LNCaP clone FGC (cell line): ENCODE results near the gene ACE2.

ENCODE experiments used
- DNase-seq: peaks from one replicate; pipeline ENCODE4 v3.0.0-alpha.2; 2011; ENCODE audit warnings: low read depth
- H3K4me3 ChIP-seq: 2 replicates; pipeline ENCODE4 v1.5.1; 2011; ENCODE audit warnings: mild to moderate bottlenecking, low read depth, low read length, control low read depth
- CTCF ChIP-seq: IDR thresholded peaks from 2 replicates; pipeline ENCODE4 v1.5.1; 2012; ENCODE audit warnings: mild to moderate bottlenecking; ENCODE audit not compliant: control insufficient read depth, insufficient read depth; ENCODE audit errors: extremely low read depth

ACE2 gene

GRCh38 chrX:15605226-15605625 lies 4.5 kb upstream of the ACE2 start:
- no peak overlapping the region for H3K4me3 ChIP-seq
- TF ChIP-seq CTCF, result no peak
- DNase-seq, result no peak

- no peak for DNase-seq
- no peak for TF ChIP-seq CTCF
- H3K4me3 ChIP-seq, result no peak overlapping the region
Measured at GRCh38 chrX:15602761-15603160, 2.0 kb upstream of the ACE2 start.

- no peak for DNase-seq
- no peak overlapping the region for H3K4me3 ChIP-seq
- TF ChIP-seq CTCF, result no peak
Measured at GRCh38 chrX:15601932-15602331, 1.2 kb upstream of the ACE2 start.

GRCh38 chrX:15600049-15600448 lies 711 bp downstream of the ACE2 start:
- TF ChIP-seq CTCF, result no peak
- no peak overlapping the region for H3K4me3 ChIP-seq
- DNase-seq, result no peak

GRCh38 chrX:15599461-15599860 lies 1.3 kb downstream of the ACE2 start:
- no peak for TF ChIP-seq CTCF
- no peak overlapping the region for H3K4me3 ChIP-seq
- DNase-seq, result no peak

GRCh38 chrX:15598026-15598425 lies 2.7 kb downstream of the ACE2 start:
- DNase-seq, result no peak
- TF ChIP-seq CTCF, result no peak
- H3K4me3 ChIP-seq, result no peak overlapping the region

- peak; percentile 24; the same call in 1 of the 2 replicates for TF ChIP-seq CTCF
- DNase-seq, result no peak
Measured at GRCh38 chrX:15594371-15594770, 6.4 kb downstream of the ACE2 start.

More at GRCh38 chrX:15594371-15594770, 6.4 kb downstream of the ACE2 start:
- no peak overlapping the region for H3K4me3 ChIP-seq
